ENCODE results near the gene JADE1. TPM values are rescaled to one million over a fixed set of nuclear protein-coding genes. Genes with fewer than 3 reads are reported as not detected.

The JADE1 gene
- total RNA-seq, 1 donor from 2014 or later = 18.2 TPM

- H3K9me3 Mint-ChIP-seq (ENCODE audit: unreplicated experiment) = no peaks in the 10 kb centered on the region
- no peak overlapping the region for H3K27ac Mint-ChIP-seq (ENCODE audit: unreplicated experiment)
- peaks cover 13% of the 10 kb centered on the region for H3K4me1 Mint-ChIP-seq (ENCODE audit: unreplicated experiment)
- no peaks in the 10 kb centered on the region for H3K36me3 Mint-ChIP-seq (ENCODE audit: low read depth, unreplicated experiment)
- peaks cover 2% of the 10 kb centered on the region for H3K27me3 Mint-ChIP-seq (ENCODE audit: unreplicated experiment)
- no peak for TF ChIP-seq CTCF (IDR thresholded peaks at IDR 0.05; ENCODE audit: unreplicated experiment)
- no peak for DNase-seq (ENCODE audit: low spot score)
- H3K4me3 Mint-ChIP-seq (ENCODE audit: unreplicated experiment) = no peak overlapping the region
Measured at GRCh38 chr4:128917781-128918180, 108.3 kb downstream of the JADE1 start.

- no peak for DNase-seq (ENCODE audit: low spot score)
- Mint-ChIP-seq H3K4me1 (ENCODE audit: unreplicated experiment) (peaks cover 4% of the 10 kb centered on the region), H3K9me3 (ENCODE audit: unreplicated experiment) (no peaks in the 10 kb centered on the region), H3K27ac (ENCODE audit: unreplicated experiment) (no peak overlapping the region), H3K4me3 (ENCODE audit: unreplicated experiment) (no peak overlapping the region), H3K27me3 (ENCODE audit: unreplicated experiment) (no peaks in the 10 kb centered on the region), H3K36me3 (ENCODE audit: low read depth, unreplicated experiment) (peaks cover 4% of the 10 kb centered on the region)
- no peak for TF ChIP-seq CTCF (IDR thresholded peaks at IDR 0.05; ENCODE audit: unreplicated experiment)
Measured at GRCh38 chr4:128921954-128922353, 112.5 kb downstream of the JADE1 start.
